GM12864 (cell line): ENCODE measurements around the gene ADCY9.

Experiments
- DNase-seq: peaks from one replicate; pipeline ENCODE4 v3.0.0-alpha.2; 2011; ENCODE audit warnings: low read depth
- H3K4me3 ChIP-seq: 2 replicates; pipeline ENCODE4 v1.5.1; 2011; ENCODE audit warnings: mild to moderate bottlenecking, low read depth, low read length, control low read depth
- CTCF ChIP-seq: IDR thresholded peaks from 2 replicates; pipeline ENCODE4 v1.5.1; 2011; ENCODE audit warnings: low read depth, mild to moderate bottlenecking, moderate library complexity, low read length, control low read depth, inconsistent platforms; ENCODE audit errors: missing control alignments

ADCY9 gene

GRCh38 chr16:4033951-4034350 is 82.3 kb downstream of the ADCY9 start:
- H3K4me3 ChIP-seq: no peak overlapping the region
- no peak for TF ChIP-seq CTCF
- DNase-seq: no peak

GRCh38 chr16:4032768-4033167 is 83.5 kb downstream of the ADCY9 start:
- H3K4me3 ChIP-seq: no peak overlapping the region
- TF ChIP-seq CTCF: no peak
- no peak for DNase-seq

DNA sequence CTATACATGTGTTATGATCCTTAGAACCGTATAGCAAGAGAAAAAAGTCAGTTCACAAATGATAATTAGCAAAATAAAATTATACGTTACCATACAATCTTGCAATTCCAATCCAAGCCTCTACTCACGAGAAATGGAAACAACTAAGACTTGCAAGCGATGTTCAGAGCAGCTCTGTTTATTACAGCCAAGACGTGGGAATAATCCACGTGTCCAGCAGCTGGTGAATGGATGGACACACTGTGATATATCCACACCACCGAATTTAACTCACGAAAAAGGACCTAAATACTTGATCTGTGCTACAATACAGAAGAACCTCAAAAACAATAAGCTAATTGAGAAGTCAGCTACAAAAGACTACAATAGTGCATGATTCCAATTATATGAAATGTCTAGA is 88.1 kb downstream of the ADCY9 start:
- TF ChIP-seq CTCF: no peak
- no peak overlapping the region for H3K4me3 ChIP-seq

GRCh38 chr16:4026854-4027253 is 89.4 kb downstream of the ADCY9 start:
- no peak for TF ChIP-seq CTCF
- no peak for DNase-seq
- H3K4me3 ChIP-seq: no peak overlapping the region

More for the DNA sequence above, 88.1 kb downstream of the ADCY9 start:
- DNase-seq: no peak

GRCh38 chr16:4025428-4025827 is 90.8 kb downstream of the ADCY9 start:
- H3K4me3 ChIP-seq: no peak overlapping the region
- no peak for TF ChIP-seq CTCF
- no peak for DNase-seq

GRCh38 chr16:4021916-4022315 is 94.3 kb downstream of the ADCY9 start:
- H3K4me3 ChIP-seq: no peak overlapping the region
- no peak for DNase-seq
- no peak for TF ChIP-seq CTCF

DNA sequence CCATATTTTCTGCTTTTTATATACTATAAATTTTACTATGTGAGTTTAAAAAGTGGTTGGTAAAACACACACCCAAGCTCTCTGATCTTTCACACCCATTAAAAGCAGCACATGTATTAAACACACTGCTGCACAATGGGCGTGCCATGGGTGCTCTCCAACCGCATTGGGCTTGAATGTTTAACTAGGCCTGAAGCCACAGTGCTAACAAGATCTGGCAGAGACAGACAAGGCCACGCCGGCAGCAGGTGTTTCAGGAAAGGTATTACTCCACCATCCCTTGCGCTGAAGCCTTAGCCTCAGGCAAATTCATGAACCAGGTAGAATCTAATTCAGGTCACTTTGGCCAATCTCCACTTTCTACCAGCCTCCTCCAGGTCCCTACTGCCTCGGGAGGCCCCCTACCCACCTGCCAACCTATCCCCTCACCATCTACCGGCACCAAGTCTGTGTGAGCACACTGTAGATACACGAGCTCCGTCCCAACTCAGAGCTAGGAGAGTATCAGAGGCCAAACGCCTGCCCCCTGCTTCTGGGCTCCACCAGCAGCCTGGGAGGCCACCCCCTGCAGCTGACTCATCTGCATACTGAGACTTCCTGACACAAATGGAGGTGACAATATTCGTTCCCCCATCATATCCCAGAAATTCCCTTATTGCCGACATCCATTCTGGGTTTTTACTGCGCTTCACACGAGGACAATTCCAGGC is 95.0 kb downstream of the ADCY9 start:
- TF ChIP-seq CTCF: no peak
- no peak for DNase-seq
- H3K4me3 ChIP-seq: no peak overlapping the region
